ENCODE measurements around the gene RASL11B. TPM values are rescaled to one million over a fixed set of nuclear protein-coding genes. Genes with fewer than 3 reads are reported as not detected.

RASL11B gene
- total RNA-seq, 2 experiments from 2014 or later = 0.29 to 0.34 TPM

GRCh38 chr4:52877694-52878093 lies 15.6 kb downstream of the RASL11B start:
- ChIA-PET POLR2A (no interaction called here), CTCF (no interaction called here)
- no peak overlapping the region for H3K4me3 Mint-ChIP-seq

GRCh38 chr4:52879471-52879870 lies 17.4 kb downstream of the RASL11B start:
- intact Hi-C loops (cut with micrococcal nuclease) = no loop called here
- DNase-seq (no peak), ATAC-seq (no peak)
- ChIA-PET CTCF (no interaction called here), POLR2A (interaction anchor here (0.6 kb wide), 1 partner anchor 10 kb away, joined by 3 read pairs; no protein-coding TSS in a partner anchor)
- H3K9me3 Mint-ChIP-seq = no peaks in the 10 kb centered on the region
- no peaks in the 10 kb centered on the region for H3K27me3 Mint-ChIP-seq
- H3K4me3 Mint-ChIP-seq = no peak overlapping the region
- H3K36me3 Mint-ChIP-seq (ENCODE audit: low read depth) = peaks cover 6% of the 10 kb centered on the region
- H3K4me1 Mint-ChIP-seq (ENCODE audit: low read depth) = no peaks in the 10 kb centered on the region
- no peak for TF ChIP-seq CTCF (IDR thresholded peaks at IDR 0.05)
- H3K27ac Mint-ChIP-seq = no peak overlapping the region

More at GRCh38 chr4:52877694-52878093, 15.6 kb downstream of the RASL11B start:
- TF ChIP-seq CTCF (IDR thresholded peaks at IDR 0.05) = no peak
- H3K4me1 Mint-ChIP-seq (ENCODE audit: low read depth) = no peaks in the 10 kb centered on the region
- DNase-seq (no peak), ATAC-seq (no peak)
- no peaks in the 10 kb centered on the region for H3K9me3 Mint-ChIP-seq
- intact Hi-C loops (cut with micrococcal nuclease) = no loop called here
- H3K27me3 Mint-ChIP-seq = no peaks in the 10 kb centered on the region
- H3K27ac Mint-ChIP-seq = no peak overlapping the region
- H3K36me3 Mint-ChIP-seq (ENCODE audit: low read depth) = peaks cover 16% of the 10 kb centered on the region

GRCh38 chr4:52880994-52881393 lies 18.9 kb downstream of the RASL11B start:
- Mint-ChIP-seq H3K27me3 (no peaks in the 10 kb centered on the region), H3K4me1 (ENCODE audit: low read depth) (no peaks in the 10 kb centered on the region), H3K36me3 (ENCODE audit: low read depth) (peaks cover 8% of the 10 kb centered on the region), H3K4me3 (no peak overlapping the region), H3K9me3 (no peaks in the 10 kb centered on the region), H3K27ac (no peak overlapping the region)
- no peak for TF ChIP-seq CTCF (IDR thresholded peaks at IDR 0.05)
- CTCF ChIA-PET = interaction anchor here (2.7 kb wide), 1 partner anchor 336 kb away, joined by 7 read pairs; no protein-coding TSS in a partner anchor
- no peak for DNase-seq
- POLR2A ChIA-PET = no interaction called here
- ATAC-seq = no peak
- intact Hi-C loops (cut with micrococcal nuclease) = no loop called here

GRCh38 chr4:52883183-52883621 lies 21.1 kb downstream of the RASL11B start:
- intact Hi-C loops (cut with micrococcal nuclease) = no loop called here
- no peak for TF ChIP-seq CTCF (IDR thresholded peaks at IDR 0.05)
- Mint-ChIP-seq H3K4me1 (ENCODE audit: low read depth) (no peaks in the 10 kb centered on the region), H3K4me3 (no peak overlapping the region), H3K9me3 (no peaks in the 10 kb centered on the region), H3K27ac (no peak overlapping the region), H3K36me3 (ENCODE audit: low read depth) (peaks cover 13% of the 10 kb centered on the region), H3K27me3 (no peaks in the 10 kb centered on the region)
- DNase-seq = no peak
- POLR2A ChIA-PET = no interaction called here
- CTCF ChIA-PET = interaction anchor here (1.7 to 2.7 kb wide), 2 partner anchors 11 to 338 kb away, joined by 5 to 7 read pairs; no protein-coding TSS in a partner anchor
- ATAC-seq = no peak

- Mint-ChIP-seq H3K27me3 (no peaks in the 10 kb centered on the region), H3K27ac (no peak overlapping the region), H3K9me3 (no peaks in the 10 kb centered on the region), H3K4me1 (ENCODE audit: low read depth) (no peaks in the 10 kb centered on the region), H3K4me3 (no peak overlapping the region), H3K36me3 (ENCODE audit: low read depth) (peaks cover 18% of the 10 kb centered on the region)
- intact Hi-C loops (cut with micrococcal nuclease) = no loop called here
- no peak for DNase-seq
- no peak for ATAC-seq
- POLR2A ChIA-PET = interaction anchor here (0.6 kb wide), 1 partner anchor 10 kb away, joined by 3 read pairs; no protein-coding TSS in a partner anchor
- CTCF ChIA-PET = interaction anchor here (1.2 to 2.7 kb wide), 3 partner anchors 10 to 339 kb away, joined by 3 to 7 read pairs (median 5); no protein-coding TSS in a partner anchor
- TF ChIP-seq CTCF (IDR thresholded peaks at IDR 0.05) = no peak
Measured at GRCh38 chr4:52883707-52884669, 21.9 kb downstream of the RASL11B start.

Measured in activated CD8-positive, alpha-beta T cell treated with anti-CD3 and anti-CD28 coated beads for 36 hours (primary cell).